Spleen (tissue), 7 donors: ENCODE measurements around the gene TOGARAM1.

ENCODE experiments used
- CTCF ChIP-seq, 11 experiments: fragments of 200-600 bp in 7 of 11; fragments of 450-650 bp in 4 of 11; sonication (generic) in 4 of 11; IDR thresholded peaks in 8 of 11; conservative IDR thresholded peaks in 3 of 11; 1 replicate in 7 of 11; 2 replicates in 4 of 11; pipeline versions ENCODE4 v1.4.0 to v1.8.0; 2016 to 2021; ENCODE audit warnings: antibody characterized with exemption in 11 of 11, inconsistent platforms in 4 of 11, mild to moderate bottlenecking in 1 of 11
- POLR2A ChIP-seq, 3 donors: fragments of 450-650 bp; IDR thresholded peaks; one replicate each; pipeline ENCODE4 v1.5.1; 2017; ENCODE audit warnings: antibody characterized with exemption in 3 of 3, mild to moderate bottlenecking in 1 of 3
- donor health status: DM: no; HTN: no; CAD: no; lungs with moderate emphysema.
- donor health status: DM: no; HTN: no; CAD: no.
- donor health status: DM: no; HTN: no; CAD: no.

GRCh38 chr14:44952391-44953110 lies 9.4 kb upstream of the TOGARAM1 start:
- TF ChIP-seq CTCF (IDR thresholded peaks at IDR 0.05 in 8 of 11, conservative IDR thresholded peaks at IDR 0.05 in 3 of 11) (no peak), POLR2A (IDR thresholded peaks at IDR 0.05) (no peak)
